NB4 (cell line): ENCODE data around the gene LPAR6.

Experiments
- CTCF ChIP-seq: IDR thresholded peaks from one replicate; pipeline ENCODE4 v1.5.1; 2012; ENCODE audit warnings: low read depth, low read length
- MYC ChIP-seq: IDR thresholded peaks from 2 replicates; pipeline ENCODE4 v1.6.1; 2011; ENCODE audit warnings: low read depth, low read length
- POLR2A ChIP-seq: IDR thresholded peaks from 2 replicates; pipeline ENCODE4 v1.6.1; 2011; ENCODE audit warnings: mild to moderate bottlenecking; ENCODE audit not compliant: insufficient read length; ENCODE audit errors: extremely low read depth

GRCh38 chr13:48456546-48456945, 43.6 kb upstream of the LPAR6 start:
- no peak for TF ChIP-seq CTCF
- TF ChIP-seq POLR2A, result no peak
- TF ChIP-seq MYC, result no peak
